Measurements from ENCODE around the gene ANO7. TPM values are rescaled to one million over a fixed set of nuclear protein-coding genes. Genes with fewer than 3 reads are reported as not detected.

The ANO7 gene
- total and polyA plus RNA-seq, 2 donors = 0.58 to 1.2 TPM

DNA sequence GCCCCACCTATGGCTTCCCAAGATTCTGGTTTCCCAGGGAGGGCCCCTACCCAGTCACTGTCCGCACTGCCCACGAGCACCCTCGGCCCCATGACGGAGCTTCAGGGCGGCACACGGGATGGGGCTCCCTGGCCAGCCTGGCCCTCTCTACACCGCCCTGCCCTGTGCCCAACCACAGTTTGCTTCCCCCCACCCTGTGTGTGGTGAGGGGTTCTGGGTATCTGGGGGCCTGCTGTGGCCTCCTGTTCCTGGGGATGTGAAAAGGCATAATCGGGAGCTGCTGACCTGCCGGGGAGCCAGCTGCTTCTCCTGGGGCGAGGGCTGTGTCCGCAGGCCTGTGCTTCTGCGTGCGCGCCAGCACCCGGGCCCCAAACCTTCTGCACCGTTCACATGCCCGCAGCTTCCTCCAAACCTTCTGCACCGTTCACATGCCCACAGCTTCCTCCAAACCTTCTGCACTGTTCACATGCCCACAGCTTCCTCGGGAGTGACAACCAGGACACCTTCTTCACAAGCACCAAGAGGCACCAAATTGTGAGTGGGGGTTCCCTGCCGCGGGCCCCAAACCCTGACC, 12.4 kb downstream of the ANO7 start:
- no peak for DNase-seq (ENCODE audit: extremely low spot score)
- no peaks in the 10 kb centered on the region for H3K4me1 ChIP-seq (ENCODE audit: insufficient read depth)
- no peaks in the 10 kb centered on the region for H3K36me3 ChIP-seq (ENCODE audit: insufficient read depth)
- no peak overlapping the region for H3K27ac ChIP-seq (ENCODE audit: low read depth)
- no peak overlapping the region for H3K4me3 ChIP-seq (ENCODE audit: low read depth, low read length)
- WGBS = 87% methylated on average over 21 of the region's 21 CpGs

DNA sequence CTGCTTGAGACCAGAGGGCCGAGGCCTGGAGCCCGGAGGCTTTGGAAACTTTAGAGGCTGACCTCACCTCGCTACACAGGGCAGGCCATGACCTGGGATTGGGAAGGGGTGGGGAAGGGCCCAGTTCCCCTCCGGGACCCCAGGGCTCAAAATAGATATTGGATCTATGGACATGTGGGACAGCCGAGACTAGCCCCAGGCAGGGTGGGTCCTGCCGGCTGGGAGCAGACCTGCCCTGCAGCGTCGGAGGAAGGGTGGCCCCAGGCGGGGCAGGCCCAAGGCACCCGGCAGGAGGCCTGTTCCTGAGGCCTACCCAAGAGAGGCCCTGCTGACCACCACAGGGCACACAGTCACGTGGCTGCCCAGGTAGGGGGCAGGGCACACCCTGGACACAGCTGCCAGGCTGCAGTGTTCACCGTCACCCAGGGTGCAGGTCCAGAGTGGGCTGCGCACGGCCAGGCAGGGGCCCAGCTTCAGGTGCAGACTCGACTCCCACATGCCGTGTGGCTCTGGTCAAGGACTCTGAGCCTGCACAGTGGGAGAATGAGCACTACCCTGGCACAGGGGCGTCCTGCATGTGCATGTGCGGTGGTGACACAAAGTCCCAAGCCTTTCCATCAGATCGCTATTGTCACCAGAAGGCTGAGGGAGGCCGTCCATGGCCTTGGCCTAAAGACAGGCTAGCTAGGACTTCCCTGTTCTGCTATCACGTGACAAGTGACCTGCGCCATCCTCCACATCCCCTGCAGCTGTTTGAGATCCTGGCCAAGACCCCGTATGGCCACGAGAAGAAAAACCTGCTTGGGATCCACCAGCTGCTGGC, 13.2 kb downstream of the ANO7 start:
- WGBS = 86% methylated on average over 24 of the region's 24 CpGs
- Histone ChIP-seq H3K4me3 (ENCODE audit: low read depth, low read length) (no peak overlapping the region), H3K27ac (ENCODE audit: low read depth) (no peak overlapping the region), H3K36me3 (ENCODE audit: insufficient read depth) (no peaks in the 10 kb centered on the region), H3K4me1 (ENCODE audit: insufficient read depth) (no peaks in the 10 kb centered on the region)
- no peak for DNase-seq (ENCODE audit: extremely low spot score)

DNA sequence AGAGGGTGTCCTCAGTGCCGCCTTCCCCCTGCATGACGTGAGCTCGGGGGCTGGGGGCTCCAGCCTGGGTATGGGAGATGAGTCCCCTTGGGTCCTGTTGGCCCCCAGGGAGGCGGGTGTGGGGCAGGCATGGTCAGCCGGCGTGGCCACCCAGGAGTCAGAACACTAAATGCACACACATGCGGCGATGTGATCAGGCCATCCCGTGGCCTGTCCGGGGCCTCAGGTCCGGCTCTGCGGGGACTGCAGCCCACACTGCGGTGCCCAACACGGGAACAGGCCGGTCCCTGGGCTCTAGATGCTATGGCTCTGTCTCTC, 13.8 kb downstream of the ANO7 start:
- 88% methylated on average over 15 of the region's 15 CpGs for WGBS
- Histone ChIP-seq H3K36me3 (ENCODE audit: insufficient read depth) (no peaks in the 10 kb centered on the region), H3K4me1 (ENCODE audit: insufficient read depth) (no peaks in the 10 kb centered on the region), H3K27ac (ENCODE audit: low read depth) (no peak overlapping the region), H3K4me3 (ENCODE audit: low read depth, low read length) (no peak overlapping the region)
- DNase-seq (ENCODE audit: extremely low spot score) = no peak

DNA sequence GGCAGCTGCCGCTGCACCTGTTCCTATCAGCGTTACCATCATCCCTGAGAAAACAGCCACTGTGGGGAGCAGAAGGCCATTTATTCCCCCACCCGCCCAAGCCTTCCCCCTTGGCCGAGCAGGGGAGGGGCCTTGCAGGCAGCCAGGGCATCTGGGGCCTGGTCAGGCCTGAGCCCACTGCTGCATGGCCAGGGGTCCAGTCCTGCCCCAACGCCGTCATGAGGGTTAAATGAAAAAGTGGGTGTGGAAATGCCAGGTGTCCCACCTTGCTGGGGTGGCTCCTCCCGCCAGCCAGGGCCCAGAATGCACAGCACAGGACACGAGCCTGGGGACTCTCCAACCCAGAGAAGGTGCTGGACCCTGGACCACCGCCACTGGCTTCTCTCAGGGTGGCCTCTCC, 14.2 kb downstream of the ANO7 start:
- Histone ChIP-seq H3K4me3 (ENCODE audit: low read depth, low read length) (no peak overlapping the region), H3K4me1 (ENCODE audit: insufficient read depth) (no peaks in the 10 kb centered on the region), H3K27ac (ENCODE audit: low read depth) (no peak overlapping the region), H3K36me3 (ENCODE audit: insufficient read depth) (no peaks in the 10 kb centered on the region)
- WGBS = 94% methylated on average over 9 of the region's 9 CpGs
- DNase-seq (ENCODE audit: extremely low spot score) = no peak

DNA sequence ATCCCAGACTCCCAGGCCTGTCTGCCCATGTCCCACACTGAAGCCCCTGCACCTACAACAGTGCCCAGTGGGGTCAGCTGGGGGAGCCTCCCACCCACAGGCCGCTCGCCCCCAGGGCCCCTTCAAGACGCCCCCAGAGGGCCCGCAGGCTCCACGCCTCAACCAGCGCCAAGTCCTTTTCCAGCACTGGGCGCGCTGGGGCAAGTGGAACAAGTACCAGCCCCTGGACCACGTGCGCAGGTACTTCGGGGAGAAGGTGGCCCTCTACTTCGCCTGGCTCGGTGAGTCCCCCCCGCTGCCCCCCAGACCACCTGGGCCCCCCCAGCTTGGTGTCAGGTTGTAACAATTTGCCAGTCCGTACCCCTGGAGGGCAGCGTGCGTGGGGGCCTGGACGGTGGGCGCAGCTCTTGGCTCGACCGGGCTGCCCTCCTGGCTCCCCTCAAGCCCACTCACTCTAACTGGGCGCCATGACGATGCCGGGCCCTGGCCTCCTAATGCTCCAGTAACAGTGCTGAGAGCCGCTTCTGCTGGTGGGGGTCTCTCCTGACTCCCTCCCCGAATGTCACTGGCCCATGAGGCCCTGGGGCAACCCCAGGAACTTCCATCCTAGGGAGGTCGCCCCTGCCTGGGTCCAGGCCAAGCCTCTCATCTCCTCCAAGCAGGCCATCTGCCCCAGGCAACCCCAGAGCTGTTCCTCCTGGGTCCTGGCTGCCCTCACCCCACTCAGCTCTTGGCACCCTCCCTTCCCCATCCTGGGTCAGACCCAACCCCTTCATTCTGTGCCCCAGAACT, 14.9 kb downstream of the ANO7 start:
- Histone ChIP-seq H3K4me3 (ENCODE audit: low read depth, low read length) (no peak overlapping the region), H3K36me3 (ENCODE audit: insufficient read depth) (no peaks in the 10 kb centered on the region), H3K4me1 (ENCODE audit: insufficient read depth) (no peaks in the 10 kb centered on the region), H3K27ac (ENCODE audit: low read depth) (no peak overlapping the region)
- WGBS = 93% methylated on average over 27 of the region's 27 CpGs
- DNase-seq (ENCODE audit: extremely low spot score) = no peak

DNA sequence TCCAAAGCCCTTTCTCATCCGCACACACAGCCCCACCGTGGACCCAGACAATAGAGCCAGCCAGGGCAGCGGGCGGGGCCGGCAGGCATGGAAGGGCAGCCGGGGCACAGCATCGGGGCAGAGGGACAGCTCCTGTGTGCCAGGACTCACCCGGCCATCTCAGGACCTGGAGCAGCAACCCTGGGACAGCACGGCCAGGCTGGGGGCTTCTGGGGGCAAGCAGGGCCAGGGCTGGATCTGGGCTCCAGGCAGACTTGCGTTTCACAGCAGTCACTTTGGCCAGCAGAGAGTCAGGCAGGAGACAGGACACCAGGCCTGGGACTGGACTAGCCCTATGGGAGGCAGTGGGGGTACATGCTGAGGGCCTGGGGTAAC, 15.5 kb downstream of the ANO7 start:
- Histone ChIP-seq H3K27ac (ENCODE audit: low read depth) (no peak overlapping the region), H3K36me3 (ENCODE audit: insufficient read depth) (no peaks in the 10 kb centered on the region), H3K4me1 (ENCODE audit: insufficient read depth) (no peaks in the 10 kb centered on the region), H3K4me3 (ENCODE audit: low read depth, low read length) (no peak overlapping the region)
- DNase-seq (ENCODE audit: extremely low spot score) = no peak
- 88% methylated on average over 10 of the region's 10 CpGs for WGBS

DNA sequence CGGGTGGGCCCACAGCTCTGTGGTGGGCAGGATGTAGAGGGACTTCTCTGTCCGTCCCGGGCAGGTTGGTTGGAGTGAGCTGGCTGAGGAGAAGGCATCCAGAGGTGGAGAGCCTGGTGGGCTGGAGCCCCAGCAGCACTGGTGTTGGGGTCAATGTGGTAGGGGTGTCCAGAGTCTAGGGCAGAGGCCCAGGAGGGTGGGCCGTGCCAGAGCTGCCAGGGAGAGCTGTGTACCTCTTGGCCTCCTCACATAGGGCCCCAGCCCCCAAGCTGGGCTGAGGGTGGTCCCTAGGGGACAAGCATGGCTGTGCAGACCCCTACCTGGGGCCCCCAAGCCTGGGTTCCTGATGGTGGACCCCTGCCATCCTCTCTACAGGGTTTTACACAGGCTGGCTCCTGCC, 16.0 kb downstream of the ANO7 start:
- 78% methylated on average over 4 of the region's 4 CpGs for WGBS
- Histone ChIP-seq H3K4me3 (ENCODE audit: low read depth, low read length) (no peak overlapping the region), H3K36me3 (ENCODE audit: insufficient read depth) (no peaks in the 10 kb centered on the region), H3K27ac (ENCODE audit: low read depth) (no peak overlapping the region), H3K4me1 (ENCODE audit: insufficient read depth) (no peaks in the 10 kb centered on the region)
- no peak for DNase-seq (ENCODE audit: extremely low spot score)

DNA sequence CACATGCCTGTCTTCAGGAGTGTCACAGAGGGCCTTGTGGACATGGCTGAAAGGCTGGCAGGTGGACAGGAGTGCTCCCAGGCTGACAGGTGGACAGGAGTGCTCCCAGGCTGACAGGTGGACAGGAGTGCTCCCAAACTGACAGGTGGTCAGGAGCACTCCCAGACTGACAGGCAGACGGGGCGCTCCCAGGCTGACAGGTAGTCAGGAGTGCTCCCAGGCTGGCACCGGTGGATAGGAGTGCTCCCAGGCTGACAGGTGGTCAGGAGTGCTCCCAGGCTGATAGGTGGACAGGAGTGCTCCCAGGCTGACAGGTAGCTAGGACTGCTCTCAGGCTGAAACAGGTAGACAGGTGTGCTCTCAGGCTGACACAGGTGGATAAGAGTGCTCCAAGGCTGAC, 16.6 kb downstream of the ANO7 start:
- Histone ChIP-seq H3K27ac (ENCODE audit: low read depth) (no peak overlapping the region), H3K4me3 (ENCODE audit: low read depth, low read length) (no peak overlapping the region), H3K4me1 (ENCODE audit: insufficient read depth) (no peaks in the 10 kb centered on the region), H3K36me3 (ENCODE audit: insufficient read depth) (no peaks in the 10 kb centered on the region)
- WGBS = 93% methylated on average over 3 of the region's 3 CpGs
- DNase-seq (ENCODE audit: extremely low spot score) = no peak

DNA sequence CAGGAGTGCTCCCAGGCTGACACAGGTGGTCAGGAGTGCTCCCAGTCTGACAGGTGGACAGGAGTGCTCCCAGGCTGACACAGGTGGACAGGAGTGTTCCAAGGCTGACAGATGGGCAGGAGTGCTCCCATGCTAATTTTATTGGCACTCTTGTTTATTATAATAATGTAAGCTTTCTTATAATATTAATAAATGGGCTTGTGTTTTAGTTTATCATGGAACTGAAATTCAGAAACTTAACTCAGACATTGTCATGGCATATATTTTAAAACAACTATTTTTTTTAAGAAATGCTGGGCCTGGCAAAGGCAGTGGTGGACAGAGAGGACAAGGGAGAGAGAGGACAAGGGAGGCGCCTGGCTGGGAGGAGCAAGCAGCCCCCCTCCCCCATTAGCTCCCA, 18.7 kb downstream of the ANO7 start:
- H3K27ac ChIP-seq (ENCODE audit: low read depth) = no peak overlapping the region
- H3K36me3 ChIP-seq (ENCODE audit: insufficient read depth) = no peaks in the 10 kb centered on the region
- no peak for DNase-seq (ENCODE audit: extremely low spot score)
- no peak overlapping the region for H3K4me3 ChIP-seq (ENCODE audit: low read depth, low read length)
- 71% methylated on average over 1 of the region's 1 CpG for WGBS
- H3K4me1 ChIP-seq (ENCODE audit: insufficient read depth) = no peaks in the 10 kb centered on the region

DNA sequence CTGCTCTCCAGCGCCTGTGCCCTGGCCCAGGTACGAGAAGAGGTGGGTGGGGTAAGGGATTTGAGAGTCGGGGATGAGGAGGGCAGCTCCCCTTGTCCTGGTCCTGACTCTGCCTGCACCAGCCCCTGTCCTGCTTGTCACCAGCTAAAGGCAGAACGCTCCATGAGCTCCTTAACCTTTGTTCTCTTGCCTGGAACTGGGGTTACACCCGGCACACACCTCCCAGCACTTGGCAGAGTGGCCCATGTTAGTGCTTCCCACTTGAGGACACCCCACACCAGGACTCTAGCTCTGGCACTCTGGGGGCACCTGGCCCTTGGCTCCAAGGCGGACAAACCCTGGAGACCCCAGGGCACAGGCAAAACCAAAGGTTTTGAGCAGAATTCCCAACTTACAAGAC, 19.2 kb downstream of the ANO7 start:
- WGBS = 72% methylated on average over 6 of the region's 6 CpGs
- Histone ChIP-seq H3K27ac (ENCODE audit: low read depth) (no peak overlapping the region), H3K36me3 (ENCODE audit: insufficient read depth) (no peaks in the 10 kb centered on the region), H3K4me1 (ENCODE audit: insufficient read depth) (no peaks in the 10 kb centered on the region), H3K4me3 (ENCODE audit: low read depth, low read length) (no peak overlapping the region)
- no peak for DNase-seq (ENCODE audit: extremely low spot score)

DNA sequence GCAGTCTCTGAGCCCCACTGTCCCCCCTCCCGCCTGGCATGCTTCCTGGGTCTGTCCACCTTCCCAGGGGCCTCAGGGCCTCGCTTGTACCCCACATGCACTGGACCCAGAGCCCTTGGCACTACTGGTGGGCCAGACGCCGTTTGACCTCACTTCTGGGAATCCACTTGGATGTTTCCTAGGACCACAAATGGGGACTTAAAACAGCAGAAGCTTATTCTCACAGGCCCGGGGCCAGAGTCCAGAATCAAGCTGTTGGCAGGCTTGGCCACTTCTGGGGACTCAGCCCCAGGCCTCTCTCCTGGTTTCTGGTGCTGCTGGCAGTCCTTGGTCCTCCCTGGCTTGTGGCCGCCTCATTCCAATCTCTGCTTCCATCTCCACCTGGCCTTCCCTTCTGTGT, 19.6 kb downstream of the ANO7 start:
- no peak overlapping the region for H3K27ac ChIP-seq (ENCODE audit: low read depth)
- H3K4me3 ChIP-seq (ENCODE audit: low read depth, low read length) = no peak overlapping the region
- H3K36me3 ChIP-seq (ENCODE audit: insufficient read depth) = no peaks in the 10 kb centered on the region
- 63% methylated on average over 6 of the region's 6 CpGs for WGBS
- DNase-seq (ENCODE audit: extremely low spot score) = no peak
- no peaks in the 10 kb centered on the region for H3K4me1 ChIP-seq (ENCODE audit: insufficient read depth)

DNA sequence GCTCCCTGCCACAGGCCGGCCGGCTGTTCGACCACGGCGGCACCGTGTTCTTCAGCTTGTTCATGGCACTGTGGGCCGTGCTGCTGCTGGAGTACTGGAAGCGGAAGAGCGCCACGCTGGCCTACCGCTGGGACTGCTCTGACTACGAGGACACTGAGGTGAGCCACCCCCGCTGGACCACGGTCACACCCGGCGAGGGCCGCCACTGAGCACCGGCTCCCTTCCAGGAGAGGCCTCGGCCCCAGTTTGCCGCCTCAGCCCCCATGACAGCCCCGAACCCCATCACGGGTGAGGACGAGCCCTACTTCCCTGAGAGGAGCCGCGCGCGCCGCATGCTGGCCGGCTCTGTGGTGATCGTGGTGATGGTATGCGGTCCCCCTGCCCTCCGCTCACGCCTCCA, 20.8 kb downstream of the ANO7 start:
- DNase-seq (ENCODE audit: extremely low spot score) = no peak
- no peaks in the 10 kb centered on the region for H3K36me3 ChIP-seq (ENCODE audit: insufficient read depth)
- no peak overlapping the region for H3K4me3 ChIP-seq (ENCODE audit: low read depth, low read length)
- no peaks in the 10 kb centered on the region for H3K4me1 ChIP-seq (ENCODE audit: insufficient read depth)
- H3K27ac ChIP-seq (ENCODE audit: low read depth) = no peak overlapping the region
- 88% methylated on average over 33 of the region's 33 CpGs for WGBS

DNA sequence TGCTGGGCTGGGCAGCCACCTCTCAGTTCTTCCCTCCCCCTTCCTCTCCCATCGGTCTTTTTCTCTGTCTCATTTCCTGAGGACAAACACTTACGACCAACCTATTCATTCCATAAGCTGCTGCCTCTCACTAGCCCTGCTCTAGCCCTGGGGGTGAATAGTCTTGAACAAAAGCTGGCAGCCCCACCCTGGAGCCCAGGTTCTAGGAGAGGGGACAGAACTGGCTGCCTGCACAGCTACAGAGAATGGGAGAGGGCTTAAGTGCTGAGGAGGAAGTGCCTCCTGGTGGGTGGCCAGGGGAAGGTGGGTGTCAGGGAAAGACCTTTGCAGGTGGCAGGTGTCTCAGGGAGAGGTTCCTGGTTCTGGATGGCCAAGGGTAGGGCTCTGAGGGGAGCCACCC, 22.8 kb downstream of the ANO7 start:
- no peak for DNase-seq (ENCODE audit: extremely low spot score)
- Histone ChIP-seq H3K4me1 (ENCODE audit: insufficient read depth) (no peaks in the 10 kb centered on the region), H3K4me3 (ENCODE audit: low read depth, low read length) (no peak overlapping the region), H3K27ac (ENCODE audit: low read depth) (no peak overlapping the region), H3K36me3 (ENCODE audit: insufficient read depth) (no peaks in the 10 kb centered on the region)
- WGBS = 19% methylated on average over 2 of the region's 2 CpGs

DNA sequence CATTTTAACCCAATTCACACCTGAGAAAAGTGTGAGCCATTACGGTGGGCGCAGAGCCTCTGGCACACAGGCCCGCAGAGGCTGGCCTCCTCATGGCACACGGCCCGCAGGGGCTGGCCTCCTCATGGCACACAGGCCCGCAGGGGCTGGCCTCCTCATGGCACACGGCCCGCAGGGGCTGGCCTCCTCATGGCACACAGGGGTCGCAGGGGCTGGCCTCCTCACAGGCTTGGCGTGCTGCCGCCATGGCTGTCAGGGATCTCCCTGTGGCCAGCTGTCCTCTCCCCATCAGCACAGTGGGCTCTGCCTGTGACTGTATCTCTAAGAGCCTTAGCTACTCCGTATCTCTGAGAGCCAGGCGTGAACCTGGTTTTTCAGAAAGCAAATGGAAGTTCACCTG, 24.6 kb downstream of the ANO7 start:
- no peak overlapping the region for H3K4me3 ChIP-seq (ENCODE audit: low read depth, low read length)
- H3K27ac ChIP-seq (ENCODE audit: low read depth) = no peak overlapping the region
- H3K36me3 ChIP-seq (ENCODE audit: insufficient read depth) = no peaks in the 10 kb centered on the region
- WGBS = 81% methylated on average over 13 of the region's 13 CpGs
- H3K4me1 ChIP-seq (ENCODE audit: insufficient read depth) = no peaks in the 10 kb centered on the region
- DNase-seq (ENCODE audit: extremely low spot score) = no peak
